Eye (tissue), 1 donor: ENCODE measurements around the gene PNPLA6.
A peak's percentile ranks its signal among the peaks of the same experiment; 100 is the strongest.
"Not testable (repeated sequence)": the region's sequence is repeated elsewhere in the genome, so short reads cannot be mapped to it uniquely, and the experiment has no call there.

Source experiments
- DNase-seq: peaks from one replicate; pipeline ENCODE4 v3.0.0-alpha.2; 2015

The PNPLA6 gene

GRCh38 chr19:7533925-7534480, 1.5 kb upstream of the PNPLA6 start:
- DNase-seq, result peak; percentile 96

GRCh38 chr19:7534531-7535046, 928 bp upstream of the PNPLA6 start:
- DNase-seq, result peak; percentile 89

DNA sequence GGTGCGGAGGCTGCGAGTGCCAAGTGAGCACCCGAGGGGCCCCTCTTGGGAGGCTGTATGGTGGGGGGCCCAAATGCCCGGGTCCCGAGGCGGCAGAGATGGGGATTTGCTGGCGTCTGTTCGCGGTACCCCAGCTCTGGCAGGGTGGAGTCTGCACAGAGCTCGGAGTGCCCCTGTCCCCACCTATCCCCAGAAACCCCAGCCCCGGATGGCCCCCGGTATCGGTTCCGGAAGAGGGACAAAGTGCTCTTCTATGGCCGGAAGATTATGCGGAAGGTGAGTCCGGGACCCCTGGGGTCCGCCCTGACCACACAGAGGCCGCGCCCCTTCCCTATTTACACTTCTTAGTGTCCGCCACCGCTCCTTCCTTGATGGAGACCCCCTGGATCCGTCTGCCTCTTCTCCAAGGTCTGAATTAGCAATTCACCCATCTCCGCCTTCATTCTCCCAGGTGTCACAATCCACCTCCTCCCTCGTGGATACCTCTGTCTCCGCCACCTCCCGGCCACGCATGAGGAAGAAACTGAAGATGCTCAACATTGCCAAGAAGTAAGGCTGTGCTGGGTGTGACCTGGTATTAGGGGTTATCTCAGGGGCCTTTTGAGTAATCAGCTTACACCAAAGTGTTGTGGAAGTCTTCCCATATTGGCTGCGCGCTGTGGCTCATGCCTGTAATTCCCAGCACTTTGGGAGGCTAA, 630 bp downstream of the PNPLA6 start:
- no peak for DNase-seq

DNA sequence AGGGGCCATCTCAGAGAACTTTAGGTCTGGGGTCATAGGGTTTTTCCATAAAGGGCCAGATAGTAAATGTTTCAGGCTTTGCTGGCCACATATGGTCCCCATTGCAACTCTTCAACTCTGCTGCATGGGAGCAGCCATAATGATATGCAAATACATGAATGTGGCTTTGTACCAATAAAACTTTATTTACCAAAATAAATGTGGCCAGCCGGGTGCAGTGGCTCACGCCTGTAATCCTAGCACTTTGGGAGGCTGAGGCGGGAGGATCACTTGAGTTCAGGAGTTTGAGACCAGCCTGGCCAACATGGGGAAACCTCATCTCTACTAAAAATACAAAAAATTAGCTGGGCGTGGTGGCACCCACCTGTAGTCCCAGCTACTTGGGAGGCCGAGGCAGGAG, 3.5 kb downstream of the PNPLA6 start:
- DNase-seq, result not testable (repeated sequence)

GRCh38 chr19:7539827-7540425, 4.4 kb downstream of the PNPLA6 start:
- no peak for DNase-seq

DNA sequence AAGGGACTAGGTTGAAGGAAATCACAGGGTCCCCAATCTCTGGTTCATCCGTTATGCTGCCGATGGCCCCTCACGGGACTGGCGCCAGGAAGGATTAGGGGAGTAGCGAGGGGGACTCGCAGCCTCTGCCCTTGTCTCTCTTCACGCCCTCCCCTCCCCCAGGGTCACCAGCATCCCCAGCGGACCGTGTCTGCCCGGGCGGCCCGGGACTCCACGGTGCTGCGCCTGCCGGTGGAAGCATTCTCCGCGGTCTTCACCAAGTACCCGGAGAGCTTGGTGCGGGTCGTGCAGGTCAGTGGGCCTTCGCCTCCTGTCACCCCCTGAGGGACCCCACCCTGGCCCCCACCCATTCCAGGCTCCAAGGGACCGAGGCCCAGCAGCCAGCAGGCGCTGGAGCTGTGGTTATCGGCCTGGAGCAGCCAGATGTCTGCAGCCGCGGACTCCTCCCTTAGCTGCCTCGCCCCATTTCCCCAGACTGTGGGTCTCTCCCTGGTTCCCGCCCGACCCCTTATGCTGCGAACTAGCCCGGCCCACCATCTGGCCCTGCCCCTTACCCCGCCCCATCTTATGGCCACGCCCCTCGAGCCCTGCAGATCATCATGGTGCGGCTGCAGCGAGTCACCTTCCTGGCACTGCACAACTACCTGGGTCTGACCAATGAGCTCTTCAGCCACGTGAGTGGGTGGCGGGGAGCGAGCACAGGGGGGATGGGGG, 5.4 kb downstream of the PNPLA6 start:
- DNase-seq, result peak; percentile 18

GRCh38 chr19:7541475-7541824, 5.9 kb downstream of the PNPLA6 start:
- no peak for DNase-seq

DNA sequence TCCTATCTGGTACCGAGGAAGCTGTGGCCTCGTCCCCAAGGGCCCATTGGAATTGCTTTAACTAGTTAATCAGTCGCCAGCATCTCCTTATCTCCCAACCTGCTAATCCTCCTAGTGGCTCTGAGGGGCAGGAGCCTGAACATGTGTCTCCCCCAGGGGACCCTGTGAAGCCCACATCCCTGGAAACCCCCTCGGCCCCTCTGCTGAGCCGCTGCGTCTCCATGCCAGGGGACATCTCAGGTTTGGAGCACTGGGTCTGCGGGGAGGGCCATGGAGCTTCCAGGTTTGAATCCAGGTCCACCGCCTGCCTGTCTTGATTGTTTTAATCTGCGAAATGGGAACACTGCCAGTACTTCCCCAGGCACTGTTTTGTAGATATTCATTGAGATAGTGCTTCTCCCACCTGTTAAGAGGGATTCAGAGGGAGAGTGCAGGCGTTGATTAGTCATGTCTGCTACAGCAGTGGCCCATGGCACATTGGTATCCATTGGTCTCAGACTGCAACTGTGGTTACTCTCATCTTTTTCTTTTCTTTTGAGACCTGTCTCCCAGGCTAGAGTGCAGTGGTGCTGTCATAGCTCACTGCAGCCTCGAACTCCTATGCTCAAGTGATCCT, 6.4 kb downstream of the PNPLA6 start:
- no peak for DNase-seq

GRCh38 chr19:7542556-7543348, 7.2 kb downstream of the PNPLA6 start:
- DNase-seq, result no peak

- no peak for DNase-seq
Measured at GRCh38 chr19:7544626-7545025, 9.1 kb downstream of the PNPLA6 start.

DNA sequence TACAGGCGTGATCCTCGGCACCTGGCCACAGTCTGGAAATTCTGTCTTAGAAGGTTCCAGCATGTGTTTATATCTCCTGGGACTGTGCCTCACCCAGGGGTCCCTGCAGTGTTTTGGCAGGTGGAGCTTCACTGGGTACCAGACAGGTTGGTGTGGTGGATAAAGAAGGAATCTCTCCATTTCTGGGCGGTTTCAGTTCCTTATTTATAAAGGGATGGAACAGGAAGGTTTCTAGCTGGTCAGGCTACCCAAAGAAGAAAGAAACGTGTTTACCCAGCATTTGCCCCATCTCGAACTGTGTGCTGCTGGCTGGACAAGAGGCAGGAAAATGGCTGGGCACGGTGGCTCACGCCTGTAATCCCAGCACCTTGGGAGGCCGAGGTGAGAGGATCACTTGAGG, 9.8 kb downstream of the PNPLA6 start:
- no peak for DNase-seq

DNA sequence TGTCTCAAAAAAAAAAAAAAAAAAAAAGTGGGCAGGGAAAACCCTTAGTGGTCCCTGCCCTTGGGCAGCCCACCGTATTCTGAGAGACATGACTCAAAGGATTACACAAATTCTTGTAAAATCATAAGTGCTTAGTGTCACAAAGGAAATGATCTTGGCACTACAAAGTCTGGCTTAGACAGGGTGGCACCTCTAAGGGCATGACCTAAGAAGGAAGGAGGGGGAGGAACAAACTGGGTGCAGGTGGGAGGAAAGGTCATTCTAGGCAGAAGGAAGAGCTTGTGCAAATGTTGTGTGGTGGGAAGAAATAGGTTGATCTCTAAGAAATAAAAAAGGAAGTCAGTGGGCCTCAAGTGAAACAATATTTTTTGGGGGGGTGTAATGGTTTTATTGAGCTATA, 10.4 kb downstream of the PNPLA6 start:
- DNase-seq, result no peak

DNA sequence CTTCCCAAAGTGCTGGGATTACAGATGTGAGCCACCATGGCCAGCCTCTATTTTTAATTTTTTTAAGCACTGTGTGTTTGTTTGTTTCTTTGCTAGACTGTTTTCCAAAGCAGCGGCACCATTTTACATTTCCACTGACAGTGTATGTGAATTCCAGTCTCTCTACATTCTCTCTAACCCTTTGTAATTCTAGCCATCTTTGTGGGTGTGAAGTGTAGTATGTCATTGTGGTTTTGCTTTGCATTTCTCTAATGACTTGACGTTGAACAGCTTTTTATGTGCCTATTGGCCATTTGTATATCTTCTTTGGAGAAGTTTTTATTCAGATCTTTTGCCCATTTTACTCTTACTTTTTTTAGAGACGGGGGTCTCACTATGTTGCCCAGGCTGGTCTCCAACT, 11.6 kb downstream of the PNPLA6 start:
- no peak for DNase-seq

- DNase-seq, result no peak
Measured at GRCh38 chr19:7549429-7550148, 14.1 kb downstream of the PNPLA6 start.

GRCh38 chr19:7550169-7550770, 14.8 kb downstream of the PNPLA6 start:
- no peak for DNase-seq

DNA sequence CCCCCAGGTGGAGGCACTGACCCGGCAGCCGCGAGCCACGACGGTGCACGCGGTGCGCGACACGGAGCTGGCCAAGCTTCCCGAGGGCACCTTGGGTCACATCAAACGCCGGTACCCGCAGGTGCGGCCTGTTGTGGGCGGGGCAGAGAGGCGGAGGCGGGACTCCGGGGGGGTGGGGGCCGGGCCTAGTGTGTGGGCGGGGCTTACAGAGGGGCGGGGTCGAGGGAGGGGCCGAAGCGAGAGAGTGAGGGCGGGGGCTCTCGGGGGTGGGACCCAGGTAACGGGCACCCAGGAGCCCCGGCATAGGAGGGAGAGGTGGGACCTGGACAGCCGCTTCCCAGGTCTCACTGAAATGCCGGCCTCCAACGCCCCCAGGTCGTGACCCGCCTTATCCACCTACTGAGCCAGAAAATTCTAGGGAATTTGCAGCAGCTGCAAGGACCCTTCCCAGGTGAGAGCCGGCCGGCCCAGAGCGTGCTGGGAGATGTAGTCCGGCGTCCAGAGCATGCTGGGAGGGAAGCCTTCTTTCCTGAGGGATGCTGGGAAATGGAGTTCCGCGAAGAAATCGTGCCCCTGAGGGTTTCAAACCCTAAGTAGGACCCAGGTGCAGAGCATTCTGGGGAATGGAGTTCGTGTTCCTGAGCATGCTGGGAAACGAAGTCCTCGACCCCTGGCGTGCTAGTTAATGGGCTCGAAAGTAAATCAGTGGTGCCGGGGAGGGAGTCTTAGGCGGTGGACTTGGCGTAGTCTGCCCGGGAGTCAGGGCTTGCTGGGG, 15.7 kb downstream of the PNPLA6 start:
- DNase-seq, result peak; percentile 98

GRCh38 chr19:7552781-7553180, 17.3 kb downstream of the PNPLA6 start:
- DNase-seq, result no peak

DNA sequence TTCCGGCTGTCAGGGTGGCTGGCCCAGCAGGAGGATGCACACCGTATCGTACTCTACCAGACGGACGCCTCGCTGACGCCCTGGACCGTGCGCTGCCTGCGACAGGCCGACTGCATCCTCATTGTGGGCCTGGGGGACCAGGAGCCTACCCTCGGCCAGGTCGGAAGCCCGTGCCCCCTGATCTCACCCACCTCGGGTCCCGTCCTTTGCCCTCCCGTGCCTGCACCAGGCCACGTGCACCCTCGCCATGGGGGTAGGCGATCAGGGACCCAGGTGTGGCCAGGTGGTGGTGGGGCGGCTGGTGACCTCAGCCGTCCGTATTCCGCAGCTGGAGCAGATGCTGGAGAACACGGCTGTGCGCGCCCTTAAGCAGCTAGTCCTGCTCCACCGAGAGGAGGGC, 19.0 kb downstream of the PNPLA6 start:
- DNase-seq, result no peak

DNA sequence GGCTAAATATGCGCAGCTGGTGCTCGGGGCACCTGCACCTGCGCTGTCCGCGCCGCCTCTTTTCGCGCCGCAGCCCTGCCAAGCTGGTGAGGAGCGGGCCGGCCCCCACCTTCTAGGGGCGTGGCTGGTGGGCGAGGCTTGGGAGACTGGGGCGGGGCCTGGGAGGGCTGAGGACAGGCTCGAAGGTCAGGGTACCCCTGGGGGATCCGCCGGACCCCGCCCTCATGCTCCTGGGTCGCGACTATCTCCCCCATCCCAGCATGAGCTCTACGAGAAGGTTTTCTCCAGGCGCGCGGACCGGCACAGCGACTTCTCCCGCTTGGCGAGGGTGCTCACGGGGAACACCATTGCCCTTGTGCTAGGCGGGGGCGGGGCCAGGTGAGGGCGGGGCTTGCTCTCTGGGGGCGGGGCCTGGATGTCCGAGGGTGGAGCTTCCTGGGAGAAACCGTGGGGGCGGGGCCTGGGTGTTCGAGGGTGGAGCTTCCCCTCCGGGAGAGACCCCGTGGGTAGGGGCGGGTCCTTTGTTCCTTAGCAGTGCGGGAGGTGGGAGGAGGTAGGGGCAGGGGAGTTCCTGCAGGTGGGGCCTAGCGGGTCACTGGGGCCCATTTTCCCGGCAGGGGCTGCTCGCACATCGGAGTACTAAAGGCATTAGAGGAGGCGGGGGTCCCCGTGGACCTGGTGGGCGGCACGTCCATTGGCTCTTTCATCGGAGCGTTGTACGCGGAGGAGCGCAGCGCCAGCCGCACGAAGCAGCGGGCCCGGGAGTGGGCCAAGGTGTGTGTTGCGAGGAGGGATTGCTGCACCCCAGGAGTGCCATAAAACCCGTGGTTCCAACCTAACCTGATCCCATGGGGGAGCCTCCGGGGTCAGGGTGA, 19.7 kb downstream of the PNPLA6 start:
- no peak for DNase-seq
